ENCODE measurements around the gene IFIT1B.

The IFIT1B gene

DNA sequence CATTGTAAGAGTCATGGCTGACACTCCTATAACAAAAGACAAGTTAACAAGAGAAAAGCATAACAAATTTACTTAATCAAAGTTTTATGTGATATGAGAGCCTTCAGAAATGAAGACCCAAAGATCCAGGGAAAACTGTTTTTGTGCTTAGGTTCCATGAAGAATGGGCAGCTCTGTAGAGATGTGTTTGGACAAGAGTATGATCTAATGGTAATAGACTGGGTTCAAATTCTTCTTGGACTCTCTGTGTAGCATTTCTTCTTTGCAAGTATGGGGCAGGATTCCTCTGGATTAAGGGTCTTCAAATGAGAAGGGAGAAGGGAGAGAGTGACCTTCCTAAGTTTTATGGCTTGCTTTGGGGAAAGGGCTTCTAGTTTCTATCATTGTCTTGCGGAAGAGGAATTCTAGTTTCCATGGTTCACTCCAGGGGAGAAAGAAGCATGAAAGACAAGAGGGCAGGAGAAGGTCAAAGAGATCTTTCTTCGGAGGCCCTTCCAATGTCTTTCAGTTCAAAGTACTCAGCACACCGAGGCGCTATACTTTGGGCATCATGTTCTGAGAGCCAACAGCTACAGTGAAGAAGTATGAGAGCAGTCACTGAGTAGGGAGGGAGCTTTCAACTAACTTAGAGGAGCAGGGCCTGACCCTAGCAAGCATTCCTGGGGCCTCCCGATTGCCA, 34.6 kb upstream of the IFIT1B start:
- no peak for DNase-seq (ENCODE audit: low read depth)
- no peak for TF ChIP-seq CTCF (IDR thresholded peaks at IDR 0.05; ENCODE audit: low read depth, low read length, missing control alignments)
- no peak overlapping the region for H3K4me3 ChIP-seq (ENCODE audit: low read depth, low read length)

DNA sequence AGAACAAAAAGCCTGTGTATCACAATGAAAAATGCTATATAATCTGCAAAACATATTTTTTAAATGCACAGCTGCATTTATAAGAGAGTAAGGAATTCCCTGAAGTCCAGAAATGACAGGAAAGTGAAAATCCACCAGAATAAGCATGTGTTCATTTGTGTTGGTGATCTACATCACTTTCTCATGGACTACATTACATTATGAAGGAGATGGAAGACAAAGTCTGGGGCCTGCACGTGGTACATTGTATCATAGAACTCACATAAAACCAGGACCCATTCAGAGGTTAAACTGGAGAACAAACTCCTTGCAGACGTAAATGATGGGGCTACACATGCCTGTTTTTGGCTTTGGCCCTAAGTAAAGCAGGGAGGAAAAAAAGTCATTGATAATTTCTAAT, 33.7 kb upstream of the IFIT1B start:
- no peak for TF ChIP-seq CTCF (IDR thresholded peaks at IDR 0.05; ENCODE audit: low read depth, low read length, missing control alignments)
- DNase-seq (ENCODE audit: low read depth): no peak
- no peak overlapping the region for H3K4me3 ChIP-seq (ENCODE audit: low read depth, low read length)

DNA sequence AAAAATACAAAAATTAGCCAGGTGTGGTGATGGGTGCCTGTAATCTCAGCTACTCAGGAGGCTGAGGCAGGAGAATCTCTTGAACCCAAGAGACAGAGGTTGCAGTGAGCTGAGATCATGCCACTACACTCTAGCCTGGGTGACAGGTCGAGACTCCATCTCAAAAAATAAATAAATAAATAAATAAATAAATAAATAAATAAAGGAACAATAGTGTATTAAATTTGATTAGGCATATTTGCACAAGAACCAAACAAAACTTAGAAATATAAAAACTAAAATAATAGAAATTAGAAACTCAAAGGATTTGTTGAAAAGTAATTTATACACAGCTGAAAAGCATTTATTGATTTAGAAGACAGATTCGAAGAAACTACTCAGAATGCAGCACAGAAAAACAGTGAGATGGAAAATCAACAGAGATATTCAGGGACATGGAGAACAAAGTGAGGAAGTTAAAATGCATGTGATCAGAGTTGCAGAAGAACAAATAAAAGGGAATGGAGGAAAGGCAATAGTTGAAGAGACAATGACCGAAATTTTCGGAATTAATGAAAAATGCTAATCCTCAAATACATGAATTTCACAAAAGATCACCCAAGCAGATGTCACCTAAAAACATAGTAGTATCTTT, 32.4 kb upstream of the IFIT1B start:
- no peak for TF ChIP-seq CTCF (IDR thresholded peaks at IDR 0.05; ENCODE audit: low read depth, low read length, missing control alignments)
- H3K4me3 ChIP-seq (ENCODE audit: low read depth, low read length): no peak overlapping the region
- DNase-seq (ENCODE audit: low read depth): no peak

GRCh38 chr10:89346405-89347254, 31.2 kb upstream of the IFIT1B start:
- DNase-seq (ENCODE audit: low read depth): no peak
- TF ChIP-seq CTCF (IDR thresholded peaks at IDR 0.05; ENCODE audit: low read depth, low read length, missing control alignments): no peak

DNA sequence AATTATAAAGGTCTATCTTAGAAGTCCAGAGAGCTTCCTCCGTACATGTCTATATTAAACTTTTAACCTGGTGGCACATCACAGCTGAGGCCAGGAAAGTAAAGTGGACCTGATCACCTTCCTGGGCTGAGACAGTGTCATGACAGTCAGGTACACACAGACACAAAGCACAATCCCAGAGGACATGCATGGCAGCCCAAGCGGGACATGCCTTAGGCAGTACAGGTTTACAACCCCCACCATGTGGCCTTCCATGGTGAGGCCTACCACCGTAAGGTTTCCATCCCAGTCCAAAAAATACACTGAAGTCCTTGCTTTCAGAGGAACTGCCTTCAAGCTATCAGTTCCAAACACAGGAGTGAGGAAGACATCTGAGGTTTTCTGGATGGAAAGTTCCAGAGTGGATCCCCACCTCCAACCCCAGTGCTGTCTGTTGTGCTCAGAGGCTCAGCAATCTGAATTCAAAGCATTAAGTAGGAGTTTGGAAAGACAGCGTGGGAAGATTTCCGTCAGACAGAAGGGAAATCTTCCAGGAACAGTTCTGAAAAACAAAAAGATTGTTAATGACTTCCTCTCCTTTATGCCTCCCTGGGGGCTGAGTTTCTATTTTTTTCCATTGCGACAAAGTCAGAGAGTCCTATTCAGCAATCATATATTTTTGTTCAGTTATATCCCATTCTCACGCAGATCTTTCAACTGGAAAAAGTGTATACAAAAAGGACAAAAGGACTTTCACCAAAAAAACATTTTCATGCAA, 30.0 kb upstream of the IFIT1B start:
- no peak for TF ChIP-seq CTCF (IDR thresholded peaks at IDR 0.05; ENCODE audit: low read depth, low read length, missing control alignments)
- DNase-seq (ENCODE audit: low read depth): no peak
- no peak overlapping the region for H3K4me3 ChIP-seq (ENCODE audit: low read depth, low read length)

More at GRCh38 chr10:89346405-89347254, 31.2 kb upstream of the IFIT1B start:
- H3K4me3 ChIP-seq (ENCODE audit: low read depth, low read length): no peak overlapping the region

DNA sequence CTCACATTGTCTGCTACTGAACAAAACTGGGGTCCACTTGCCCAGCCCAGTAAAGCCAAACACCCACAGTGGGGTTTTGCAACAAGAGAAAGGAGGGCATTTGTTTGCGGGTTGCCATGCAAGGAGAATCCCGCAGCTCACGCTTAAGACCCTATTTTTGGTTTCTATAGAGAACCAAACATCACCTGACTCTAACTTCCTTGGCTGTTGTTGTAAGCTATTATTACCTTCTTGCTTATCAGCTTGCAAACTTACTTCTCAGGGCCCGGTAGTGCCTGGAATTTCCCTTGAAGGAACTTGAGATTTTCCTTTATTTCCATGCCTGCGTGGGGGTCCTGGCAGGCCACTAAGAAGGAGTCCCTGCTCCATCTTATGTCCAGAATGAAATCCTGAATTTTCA, 29.4 kb upstream of the IFIT1B start:
- H3K4me3 ChIP-seq (ENCODE audit: low read depth, low read length): no peak overlapping the region
- no peak for TF ChIP-seq CTCF (IDR thresholded peaks at IDR 0.05; ENCODE audit: low read depth, low read length, missing control alignments)
- no peak for DNase-seq (ENCODE audit: low read depth)
